T-helper 1 cell (primary cell): Measurements from ENCODE around the gene BLZF1.
"Not testable (repeated sequence)": the region's sequence is repeated elsewhere in the genome, so short reads cannot be mapped to it uniquely, and the experiment has no call there.

Experiments
- DNase-seq, 5 donors: peaks; one replicate each; pipeline ENCODE4 v3.0.0-alpha.2; 2012 to 2020
- total RNA-seq, 4 donors: gene quantifications; one replicate each; lab custom pipeline; 2026; lab: John Stamatoyannopoulos, UW

The BLZF1 gene, protein sequence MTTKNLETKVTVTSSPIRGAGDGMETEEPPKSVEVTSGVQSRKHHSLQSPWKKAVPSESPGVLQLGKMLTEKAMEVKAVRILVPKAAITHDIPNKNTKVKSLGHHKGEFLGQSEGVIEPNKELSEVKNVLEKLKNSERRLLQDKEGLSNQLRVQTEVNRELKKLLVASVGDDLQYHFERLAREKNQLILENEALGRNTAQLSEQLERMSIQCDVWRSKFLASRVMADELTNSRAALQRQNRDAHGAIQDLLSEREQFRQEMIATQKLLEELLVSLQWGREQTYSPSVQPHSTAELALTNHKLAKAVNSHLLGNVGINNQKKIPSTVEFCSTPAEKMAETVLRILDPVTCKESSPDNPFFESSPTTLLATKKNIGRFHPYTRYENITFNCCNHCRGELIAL
- 21.6 to 37.2 (median 31.0) reads per million in 4 donors for total RNA-seq

DNA sequence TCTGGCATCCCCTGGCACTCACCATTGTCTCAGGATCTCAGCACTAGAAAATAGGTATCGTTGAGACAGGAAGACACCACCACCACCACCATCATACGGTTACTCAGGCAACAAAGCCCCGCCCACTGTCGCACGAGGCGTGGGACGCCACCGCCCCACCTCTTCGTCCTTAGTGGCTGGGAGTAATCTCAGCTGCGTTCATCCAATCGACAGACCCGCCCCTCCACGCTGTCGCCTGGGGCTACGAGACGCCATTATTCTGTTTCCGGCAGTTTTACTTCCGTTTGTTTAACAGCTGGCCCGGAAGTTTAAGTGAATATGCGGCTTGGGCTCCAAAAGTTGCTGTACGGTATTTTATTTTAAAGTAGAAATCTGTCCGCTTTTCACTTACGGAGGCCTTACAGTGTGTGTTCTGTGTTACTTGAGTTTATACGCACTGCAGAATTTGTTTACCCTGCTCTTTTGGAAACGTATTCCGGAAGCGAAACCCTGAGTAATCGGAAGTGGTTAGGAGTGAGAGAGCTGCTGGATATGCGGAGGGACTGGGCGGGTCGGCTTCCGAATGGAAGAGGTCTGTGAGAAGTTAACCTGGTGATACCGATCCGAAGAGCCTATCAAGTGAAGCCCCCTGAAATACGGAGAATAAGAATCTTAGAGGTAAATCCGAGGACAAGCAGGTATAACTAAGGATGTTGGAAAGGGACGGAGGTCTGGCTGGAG is at the start of gene BLZF1, which contains the start of gene NME7:
Gene BLZF1 (plus strand): TSS at position 510 of the 720 bp plus-strand sequence. CDS start 1,328 bp downstream, outside the sequence.
Gene NME7 (minus strand): TSS at position 112 of the 720 bp plus-strand sequence. CDS start 87 bp downstream, at position 25.
- DNase-seq: peak; percentile 94 to 99 (median 97)

DNA sequence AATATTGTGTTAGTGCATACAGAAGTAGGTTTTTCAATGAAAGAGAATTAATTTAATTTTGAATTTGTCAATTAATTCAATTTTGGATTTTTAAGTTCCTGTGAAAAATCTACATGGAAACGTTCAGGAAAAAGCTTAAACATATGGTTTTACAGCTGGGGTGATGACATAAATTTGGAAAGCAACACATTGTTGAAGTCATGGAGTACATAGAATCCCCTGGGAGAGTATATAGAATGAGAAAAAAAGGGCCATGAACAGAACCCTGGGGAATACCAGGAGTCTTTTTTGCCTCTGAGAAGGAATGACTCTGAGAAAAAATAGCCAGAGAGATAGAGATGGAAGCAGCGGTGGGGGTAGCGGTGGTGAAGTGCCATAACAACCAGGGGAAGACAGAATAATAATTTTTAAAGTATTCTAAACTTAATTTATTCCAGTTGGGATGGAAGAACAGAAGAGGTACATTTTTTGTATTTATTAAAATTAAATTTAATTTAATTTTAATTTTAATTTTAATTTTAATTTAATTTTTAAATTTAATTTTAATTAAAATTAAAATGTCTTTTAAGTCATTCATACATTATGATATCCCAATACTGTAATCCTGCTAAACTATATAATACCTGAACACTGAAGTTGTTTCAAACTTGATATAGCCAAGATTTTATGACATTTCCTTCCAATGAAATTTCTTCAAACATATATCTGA is 49.3 kb upstream of the BLZF1 start:
- DNase-seq: no peak

DNA sequence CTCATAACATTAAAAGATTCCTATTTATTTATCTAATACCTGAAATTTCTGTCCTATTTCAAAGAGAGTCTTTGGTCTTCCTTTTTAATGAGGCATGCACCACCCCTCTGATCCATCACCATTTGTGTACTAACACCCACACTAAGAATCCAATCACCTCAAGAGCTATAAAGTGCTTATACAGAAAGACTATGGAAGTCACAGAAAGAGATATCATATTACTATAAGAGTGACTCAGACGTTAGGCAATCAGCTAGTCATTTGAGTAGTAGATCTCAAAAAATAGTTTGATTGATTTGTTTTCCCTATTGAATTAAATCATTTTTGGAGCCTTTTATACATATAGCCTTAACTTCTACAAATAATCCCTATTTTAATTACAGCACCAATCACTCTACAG is 46.5 kb upstream of the BLZF1 start:
- DNase-seq: no peak

DNA sequence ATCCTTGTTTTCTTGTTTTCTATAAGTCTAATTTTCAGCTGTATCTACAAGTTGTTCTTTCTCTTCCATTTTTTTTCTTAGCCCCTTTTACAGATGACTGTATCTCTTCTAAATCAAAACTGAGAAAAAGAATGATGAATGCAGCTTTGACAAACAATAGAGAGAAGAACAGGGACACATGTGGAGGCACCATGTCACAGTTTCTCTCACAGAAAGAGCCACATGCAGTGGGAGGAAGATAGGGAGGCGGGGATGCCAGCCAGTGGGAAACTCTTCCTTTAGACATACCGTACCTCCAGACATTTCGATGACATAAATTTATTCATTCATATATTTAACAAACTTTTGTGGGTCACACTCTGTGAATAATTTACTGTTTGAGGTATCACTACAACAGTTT is 45.9 kb upstream of the BLZF1 start:
- DNase-seq: no peak

DNA sequence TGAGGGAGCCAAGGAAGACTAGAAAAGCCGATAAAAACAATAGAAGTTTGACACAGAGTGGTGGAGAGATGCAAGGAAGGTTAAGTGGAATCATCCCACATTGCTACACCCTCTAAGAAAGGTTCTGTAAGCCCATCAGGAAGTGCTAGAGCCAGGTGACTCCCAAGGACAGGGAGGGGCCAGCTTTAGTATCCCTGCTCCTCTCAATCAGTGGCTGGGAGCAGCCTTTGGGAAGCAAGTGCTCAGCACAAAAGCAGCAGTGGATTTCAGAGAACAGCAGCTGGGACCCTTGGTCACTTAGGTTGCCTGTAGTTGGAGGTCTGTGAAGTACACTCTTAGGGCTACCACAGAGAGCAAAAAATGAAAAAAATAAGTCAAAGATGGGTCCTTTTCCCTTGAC is 42.9 kb upstream of the BLZF1 start:
- no peak for DNase-seq

DNA sequence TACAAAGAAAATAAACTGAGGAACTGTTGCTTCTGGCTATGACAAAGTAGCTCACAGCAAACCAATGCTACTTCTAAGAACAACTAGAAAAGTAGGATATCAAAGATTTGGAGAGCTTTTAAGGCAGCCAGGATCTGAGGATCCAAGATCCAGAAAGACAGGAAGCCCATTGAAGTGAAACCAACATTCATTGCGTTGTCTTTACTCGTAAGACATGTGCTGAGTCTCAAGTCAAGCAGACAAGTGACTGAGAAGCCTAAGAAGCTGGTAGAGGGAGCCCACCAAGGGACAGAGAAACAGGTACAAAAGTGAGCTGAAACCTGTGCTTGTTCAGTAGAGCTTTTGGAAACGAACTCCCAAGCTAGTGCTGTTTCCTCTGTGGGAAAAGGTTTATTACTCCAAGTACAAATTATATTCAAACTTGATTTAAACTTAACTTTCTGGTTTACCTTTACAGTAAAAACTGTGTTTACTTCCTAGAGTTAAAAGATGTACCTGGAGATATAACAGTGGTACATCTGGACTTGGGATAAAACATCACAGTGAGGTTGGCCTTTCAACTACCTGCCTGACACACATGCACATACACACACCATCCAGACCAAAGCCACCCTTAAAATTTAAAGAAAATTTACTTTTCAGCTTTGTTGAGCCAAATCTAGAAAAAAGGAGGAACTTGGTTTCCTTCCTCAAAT is 41.6 kb upstream of the BLZF1 start:
- DNase-seq: no peak

DNA sequence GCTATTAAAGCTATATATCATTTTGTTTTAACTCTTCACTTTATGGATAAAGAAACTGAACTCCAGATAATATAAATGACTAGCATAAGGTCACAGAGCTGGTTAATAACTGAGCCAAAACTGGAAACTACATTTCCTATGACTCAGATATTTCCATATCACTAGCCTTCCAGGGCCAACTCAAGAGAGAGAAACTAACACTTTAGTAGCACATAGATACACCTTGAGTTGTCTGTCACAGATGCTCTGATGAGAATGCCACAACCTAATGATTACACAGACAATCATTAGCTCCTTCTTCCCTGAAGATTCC is 41.1 kb upstream of the BLZF1 start:
- peak in 1 of 5 donors; percentile 49 for DNase-seq

DNA sequence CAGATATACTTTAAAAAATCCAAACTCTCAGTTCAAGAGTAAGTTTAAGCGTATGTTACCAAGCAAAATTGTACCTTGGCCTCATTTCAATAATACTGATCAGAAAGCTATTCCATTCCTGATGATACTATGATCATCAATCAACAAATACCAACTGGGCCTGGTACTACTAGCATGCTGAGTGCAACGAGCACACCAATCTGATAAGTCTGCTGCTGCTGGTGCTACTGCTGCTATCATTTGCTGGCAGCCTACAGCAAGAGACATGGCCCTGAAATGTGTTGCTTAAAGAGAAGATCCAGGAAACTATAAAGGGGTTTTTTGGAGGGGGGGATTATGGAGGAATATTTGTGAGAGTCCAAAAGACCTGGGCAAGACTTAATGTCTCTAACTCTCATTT is 40.1 kb upstream of the BLZF1 start:
- no peak for DNase-seq

DNA sequence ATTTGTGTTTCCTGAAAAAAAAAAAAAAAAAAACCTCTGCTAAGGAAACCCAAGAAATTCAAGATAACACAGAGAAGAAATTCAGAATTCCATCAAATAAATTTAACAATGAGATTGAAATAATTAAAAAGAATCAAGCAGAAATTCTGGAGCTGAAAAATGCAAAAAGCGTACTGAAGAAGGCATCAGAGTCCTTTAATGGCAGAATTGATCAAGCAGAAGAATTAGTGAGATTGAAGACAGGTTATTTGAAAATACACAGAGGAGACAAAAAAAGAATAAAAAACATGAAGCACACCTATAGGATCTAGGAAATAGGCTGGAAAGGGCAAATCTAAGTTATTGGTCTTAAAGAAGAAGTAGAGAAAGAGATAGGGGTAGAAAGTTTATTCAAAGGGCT is 38.6 kb upstream of the BLZF1 start:
- no peak for DNase-seq

DNA sequence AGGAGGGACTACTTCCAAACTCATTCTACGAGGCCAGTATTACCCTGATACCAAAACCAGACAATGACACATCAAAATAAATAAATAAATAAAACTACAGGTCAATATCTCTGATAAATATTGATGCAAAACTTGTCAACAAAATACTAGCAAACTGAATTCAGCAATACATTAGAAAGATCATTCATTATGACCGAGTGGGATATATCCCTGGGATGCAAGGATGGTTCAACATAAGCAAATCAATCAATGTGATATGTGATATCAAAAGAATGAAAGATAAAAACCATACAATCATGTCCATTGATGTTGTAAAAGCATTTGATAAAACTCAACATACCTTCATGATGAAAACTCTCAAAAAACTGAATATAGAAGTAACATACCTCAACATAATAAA is 37.1 kb upstream of the BLZF1 start:
- no peak for DNase-seq

DNA sequence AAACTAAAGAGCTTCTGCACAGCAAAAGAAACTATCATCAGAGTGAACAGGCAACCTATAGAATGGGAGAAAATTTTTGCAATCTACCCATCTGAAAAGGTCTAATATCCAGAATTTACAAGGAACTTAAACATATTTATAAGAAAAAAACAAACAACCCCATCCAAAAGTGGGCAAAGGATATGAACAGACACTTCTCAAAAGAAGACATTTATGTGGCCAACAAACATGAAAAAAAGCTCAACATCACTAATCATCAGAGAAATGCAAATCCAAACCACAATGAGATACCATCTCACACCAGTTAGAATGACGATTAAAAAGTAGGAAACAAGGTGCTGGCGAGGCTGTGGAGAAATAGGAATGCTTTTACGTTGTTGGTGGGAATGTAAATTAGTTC is 33.3 kb upstream of the BLZF1 start:
- DNase-seq: not testable (repeated sequence)

DNA sequence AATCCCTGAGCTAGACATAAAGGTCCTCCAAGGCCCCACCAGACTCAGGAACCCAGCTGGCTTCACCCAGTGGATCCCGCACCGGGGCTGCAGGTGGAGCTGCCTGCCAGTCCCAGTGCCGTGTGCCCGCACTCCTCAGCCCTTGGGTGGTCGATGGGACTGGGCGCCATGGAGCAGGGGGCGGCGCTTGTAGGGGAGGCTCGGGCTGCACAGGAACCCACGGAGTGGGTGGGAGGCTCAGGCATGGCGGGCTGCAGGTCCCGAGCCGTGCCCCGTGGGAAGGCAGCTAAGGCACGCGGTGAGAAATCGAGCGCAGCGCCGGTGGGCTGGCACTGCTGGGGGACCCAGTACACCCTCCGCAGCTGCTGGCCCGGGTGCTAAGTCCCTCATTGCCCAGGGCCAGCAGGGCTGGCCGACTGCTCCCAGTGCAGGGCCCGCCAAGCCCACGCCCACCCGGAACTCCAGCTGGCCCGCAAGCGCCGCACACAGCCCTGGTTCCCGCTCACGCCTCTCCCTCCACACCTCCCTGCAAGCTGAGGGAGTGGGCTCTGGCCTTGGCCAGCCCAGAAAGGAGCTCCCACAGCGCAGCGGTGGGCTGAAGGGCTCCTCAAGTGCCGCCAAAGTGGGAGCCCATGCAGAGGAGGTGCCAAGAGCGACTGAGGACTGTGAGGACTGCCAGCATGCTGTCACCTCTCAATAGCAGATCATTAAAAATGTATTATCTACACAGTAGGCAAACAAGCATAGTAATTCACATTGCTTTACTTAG is 30.9 kb upstream of the BLZF1 start:
- DNase-seq: not testable (repeated sequence)

DNA sequence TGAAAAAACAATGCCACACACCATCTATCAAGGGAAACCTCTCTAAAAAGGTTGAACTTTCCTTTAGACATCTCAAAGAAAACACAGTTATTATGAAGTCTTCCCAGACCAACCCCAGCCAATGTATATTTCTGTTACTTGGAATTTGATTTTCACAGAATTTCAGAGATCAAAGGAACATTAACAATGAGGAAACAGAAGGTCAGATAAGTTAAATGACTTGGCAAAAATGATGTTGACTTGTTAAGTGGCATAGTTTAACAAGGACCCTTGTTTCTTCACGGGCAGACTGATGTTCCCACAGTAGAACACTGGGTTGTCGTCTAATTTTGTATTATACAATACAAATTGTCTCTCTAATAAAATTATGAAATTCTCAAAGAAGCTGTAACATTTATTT is 29.4 kb upstream of the BLZF1 start:
- no peak for DNase-seq

DNA sequence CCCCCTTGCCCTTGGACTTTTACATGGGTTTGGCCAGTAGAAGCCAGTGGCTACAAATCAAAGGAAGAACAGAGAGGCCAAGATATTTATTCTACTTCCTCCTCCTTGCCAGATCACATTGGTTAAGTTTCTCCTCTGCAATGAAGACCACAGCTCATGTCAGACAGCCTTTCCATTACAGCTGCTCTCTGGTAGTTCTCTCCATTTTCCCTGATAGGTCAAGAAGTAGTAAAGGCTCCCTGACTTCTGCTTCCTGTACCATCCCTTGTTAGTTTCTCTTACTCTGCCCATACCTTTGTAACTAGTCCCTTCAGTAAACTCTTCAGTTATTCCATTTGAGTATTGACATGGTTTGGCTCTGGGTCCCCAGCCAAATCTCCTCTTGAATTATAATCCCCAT is 28.2 kb upstream of the BLZF1 start:
- peak in 1 of 5 donors; percentile 4 for DNase-seq

DNA sequence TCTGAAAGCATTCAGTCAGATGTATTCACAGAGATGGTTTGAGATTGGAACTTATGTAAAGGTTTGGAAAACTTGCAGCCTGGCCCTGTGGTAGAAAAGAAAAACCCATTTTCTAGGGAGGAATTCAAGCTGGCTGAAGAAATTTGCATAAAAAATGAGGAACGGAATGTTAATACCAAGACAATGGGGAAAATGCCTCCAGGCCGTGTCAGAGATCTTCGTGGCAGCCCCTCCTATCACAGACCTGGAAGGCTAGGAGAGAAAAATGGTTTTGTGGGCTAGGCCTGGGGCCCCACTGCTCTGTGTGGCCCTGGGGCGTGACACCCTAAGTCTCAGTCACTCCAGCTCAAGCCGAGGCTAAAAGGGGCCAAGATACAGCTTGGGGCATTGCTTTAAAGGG is 27.1 kb upstream of the BLZF1 start:
- no peak for DNase-seq

DNA sequence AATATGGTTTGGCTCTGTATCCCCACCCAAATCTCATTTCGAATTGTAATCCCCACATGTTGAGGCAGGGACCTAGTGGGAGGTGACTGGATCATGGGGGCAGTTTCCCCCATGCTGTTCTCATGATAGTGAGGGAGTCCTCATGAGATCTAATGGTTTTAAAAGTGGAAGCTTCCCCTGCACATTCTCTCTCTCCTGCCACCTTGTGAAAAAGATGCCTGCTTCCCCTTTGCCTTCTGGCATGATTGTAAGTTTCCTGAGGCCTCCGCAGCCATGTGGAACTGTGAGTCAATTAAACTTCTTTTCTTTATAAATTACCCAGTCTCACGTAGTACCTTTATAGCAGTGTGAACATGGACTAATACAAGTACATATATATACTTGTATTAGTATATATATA is 25.9 kb upstream of the BLZF1 start:
- DNase-seq: not testable (repeated sequence)

DNA sequence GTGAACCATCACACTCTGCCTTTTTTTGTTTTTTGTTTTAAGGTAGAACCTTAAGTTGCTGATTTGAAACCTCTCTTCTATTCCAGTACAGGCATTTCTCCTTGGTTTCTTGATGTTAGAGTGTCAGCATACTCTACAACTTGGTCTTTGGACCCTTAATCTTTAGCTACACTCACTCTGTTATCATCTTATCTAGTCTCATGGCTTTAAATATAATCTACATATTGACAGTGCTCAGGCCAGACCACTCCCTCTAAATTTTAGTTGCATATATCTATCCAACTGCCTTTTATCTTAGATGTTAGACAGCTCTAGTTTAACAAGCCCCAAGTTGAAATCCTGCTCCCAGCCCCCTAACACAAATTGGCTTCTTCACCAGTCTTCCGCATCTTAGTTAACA is 22.5 kb upstream of the BLZF1 start:
- DNase-seq: no peak

DNA sequence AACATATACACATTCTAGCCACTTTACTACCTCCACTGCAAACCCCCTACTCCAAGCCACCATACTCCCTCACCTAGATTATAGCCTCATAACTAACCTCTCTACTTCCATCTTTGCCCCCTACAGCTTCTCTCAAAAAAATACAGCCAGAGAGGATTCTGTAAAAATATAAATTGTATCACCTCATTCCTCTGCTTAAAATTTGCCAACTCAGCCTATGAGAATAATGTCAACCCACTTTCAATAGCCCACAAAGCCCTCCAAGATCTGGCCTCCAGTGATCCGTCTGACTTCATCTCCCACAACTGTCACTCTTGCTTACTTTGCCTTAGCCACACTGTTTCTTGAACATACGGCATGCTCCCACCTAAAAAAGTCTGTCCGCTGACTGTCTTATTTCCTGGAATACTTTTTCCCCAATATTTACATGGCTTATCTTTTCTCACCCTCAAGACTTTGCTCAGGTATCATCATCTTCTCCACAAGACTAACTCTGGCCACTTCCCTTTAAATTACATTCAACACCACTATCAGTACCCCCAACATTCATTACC is 21.9 kb upstream of the BLZF1 start:
- no peak for DNase-seq

DNA sequence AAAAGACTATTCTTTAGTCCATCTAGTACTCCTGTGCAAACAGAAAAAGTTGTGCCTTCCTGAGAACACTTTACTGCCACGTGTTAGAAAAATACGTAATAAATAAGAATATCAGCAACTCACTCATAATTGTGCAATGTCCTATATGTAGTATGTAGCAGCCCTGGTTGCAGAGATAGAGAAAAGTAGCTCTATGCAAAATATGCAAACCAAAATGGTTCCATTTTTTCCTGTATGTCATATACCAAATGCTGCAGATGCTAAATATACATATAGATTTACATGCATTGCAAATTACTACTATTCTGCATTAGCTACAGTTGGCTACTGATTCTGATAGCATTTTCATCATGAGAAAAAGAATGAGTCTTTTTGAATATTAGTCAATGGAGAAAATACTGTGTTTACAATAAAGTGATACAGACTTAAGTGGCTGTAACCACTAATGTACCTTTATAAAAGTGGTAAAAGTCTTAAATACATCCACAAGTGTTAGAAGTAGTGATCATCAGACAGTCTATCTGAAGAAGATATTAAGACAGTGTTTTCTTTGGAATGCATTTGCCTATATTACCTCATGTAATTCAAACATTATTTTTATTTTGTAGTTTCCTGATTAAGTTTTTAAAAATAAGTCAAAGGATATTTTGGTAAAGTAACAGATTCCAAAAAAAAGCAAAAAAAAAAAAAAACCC is 20.2 kb upstream of the BLZF1 start:
- DNase-seq: no peak

DNA sequence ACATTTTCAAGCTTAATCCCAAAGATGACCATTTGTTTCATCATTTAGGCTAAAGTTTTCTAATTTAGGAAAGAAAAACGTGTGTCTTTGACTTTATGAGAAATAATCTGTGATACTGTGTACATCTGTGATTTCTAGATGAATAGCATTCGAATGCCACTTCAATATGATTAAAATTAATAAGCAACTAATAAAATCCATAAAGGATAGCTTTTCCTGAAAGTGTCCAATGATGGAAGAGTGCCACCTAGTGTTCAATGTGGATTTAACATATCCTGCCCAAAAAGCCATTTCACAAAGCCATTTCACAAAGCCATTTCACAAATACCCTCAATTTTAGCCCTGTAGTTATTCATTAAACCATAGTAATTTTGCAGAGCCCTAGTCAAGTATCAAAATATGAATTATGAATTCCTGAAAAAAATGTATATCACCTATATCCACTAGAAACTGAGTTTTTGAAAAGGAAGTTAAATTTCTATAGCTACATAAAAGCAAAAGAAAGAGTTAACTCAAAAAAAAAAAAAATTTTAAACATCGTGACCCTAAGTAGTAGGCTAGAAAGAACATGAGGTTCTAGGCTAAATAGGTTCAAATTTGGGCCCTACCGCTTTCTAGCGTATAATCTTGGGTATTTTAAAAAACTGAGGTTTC is 19.5 kb upstream of the BLZF1 start:
- peak in 2 of 5 donors; percentile 23 to 48 for DNase-seq

DNA sequence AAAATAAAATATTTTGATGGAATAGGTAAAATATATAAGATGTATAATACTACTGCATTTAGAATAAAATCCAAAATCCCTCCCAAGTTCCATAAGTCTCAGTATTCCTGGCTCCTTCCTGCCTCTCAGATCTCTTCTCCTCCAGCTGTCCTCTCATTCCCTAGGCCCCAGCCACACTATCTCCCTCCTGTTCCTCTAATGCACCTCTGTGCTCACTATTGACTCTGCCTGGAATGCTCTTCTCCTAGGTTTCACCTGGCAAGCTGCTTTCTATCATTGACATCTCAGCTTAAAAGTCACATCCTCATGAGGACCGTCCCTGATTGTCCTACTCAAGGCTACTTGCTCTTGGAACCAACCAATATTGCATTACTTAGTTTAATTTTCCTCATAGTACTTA is 7.6 kb upstream of the BLZF1 start:
- DNase-seq: no peak
